A549 treated with dexamethasone at 1 μM for 4 hours (cell line): ENCODE results near the gene IFNA4. TPM values are rescaled to one million over a fixed set of nuclear protein-coding genes. Genes with fewer than 3 reads are reported as not detected.

Experiments used
- total RNA-seq: library from RNA; stranded (reverse); fragments of 200-300 nt; extraction: Qiagen RNA extraction; gene quantifications from 5 replicates; pipeline ENCODE4 v1.2.3, GENCODE V29; 2022

Gene IFNA4
- total RNA-seq, result not detected in 5 replicates

GRCh38 chr9:21187487-21187886 lies at the start of gene IFNA4:
Gene IFNA4 (minus strand): TSS chr9:21187587. CDS start chr9:21187531, 56 bp downstream.

GRCh38 chr9:21228122-21228521 lies 40.7 kb upstream of the IFNA4 start, which contains the start of gene IFNA17:
Gene IFNA17 (minus strand): TSS chr9:21228222. CDS start chr9:21228173, 49 bp downstream.

GRCh38 chr9:21217211-21217610 lies 29.8 kb upstream of the IFNA4 start, which contains the start of gene IFNA16:
Gene IFNA16 (minus strand): TSS chr9:21217311. CDS start chr9:21217305, 6 bp downstream.

GRCh38 chr9:21207043-21207442 lies 19.7 kb upstream of the IFNA4 start, which contains the start of gene IFNA10:
Gene IFNA10 (minus strand): TSS chr9:21207143. CDS start chr9:21207097, 46 bp downstream.

GRCh38 chr9:21202105-21202504 lies 14.7 kb upstream of the IFNA4 start, which contains the start of gene IFNA7:
Gene IFNA7 (minus strand): TSS chr9:21202205. CDS start chr9:21202165, 40 bp downstream.

GRCh38 chr9:21166560-21166959 lies 20.8 kb downstream of the IFNA4 start, which contains the start of gene IFNA21:
Gene IFNA21 (minus strand): TSS chr9:21166660. CDS start chr9:21166612, 48 bp downstream.

GRCh38 chr9:21141427-21141882 lies 45.9 kb downstream of the IFNA4 start, which contains the start of gene IFNW1:
Gene IFNW1 (minus strand): TSS chr9:21141832. CDS start chr9:21141570, 262 bp downstream.

Other genes with a start within 250 kb of the IFNA4 start
- gene HACD4, start 155.9 kb downstream of the IFNA4 start, total RNA-seq, result 0.85 to 1.3 TPM (median 1.0 TPM) in 5 replicates
- 0.10 TPM in 1 of 5 replicates, not detected in the others for gene IFNB1, start 109.6 kb downstream of the IFNA4 start, total RNA-seq
- not detected in 5 replicates for gene IFNW1, start 45.8 kb downstream of the IFNA4 start, total RNA-seq
- gene IFNA21, start 20.9 kb downstream of the IFNA4 start, total RNA-seq, result not detected in 5 replicates
- not detected in 5 replicates for gene IFNA7, start 14.6 kb upstream of the IFNA4 start, total RNA-seq
- gene IFNA10, start 19.6 kb upstream of the IFNA4 start, total RNA-seq, result not detected in 5 replicates
- not detected in 5 replicates for gene IFNA16, start 29.7 kb upstream of the IFNA4 start, total RNA-seq
- gene IFNA17, start 40.6 kb upstream of the IFNA4 start, total RNA-seq, result not detected in 5 replicates
- not detected in 5 replicates for gene IFNA14, start 52.4 kb upstream of the IFNA4 start, total RNA-seq
- gene IFNA5, start 117.7 kb upstream of the IFNA4 start, total RNA-seq, result not detected in 5 replicates
- gene KLHL9, start 147.8 kb upstream of the IFNA4 start, total RNA-seq, result 15.3 to 21.4 TPM (median 19.5 TPM) in 5 replicates
- gene IFNA6, start 163.3 kb upstream of the IFNA4 start, total RNA-seq, result not detected in 5 replicates
- not detected in 5 replicates for gene IFNA13, start 180.5 kb upstream of the IFNA4 start, total RNA-seq
- gene IFNA2, start 197.8 kb upstream of the IFNA4 start, total RNA-seq, result not detected in 5 replicates
- not detected in 5 replicates for gene IFNA8, start 221.5 kb upstream of the IFNA4 start, total RNA-seq